MCF 10A (cell line): ENCODE results near the gene AP3D1. TPM values are rescaled to one million over a fixed set of nuclear protein-coding genes. Genes with fewer than 3 reads are reported as not detected.

Source experiments
- BruUV-seq: library from RNA; stranded (reverse); fragments of 400-500 nt; replicated peaks from 2 replicates; lab custom pipeline; 2021; lab: Mats Ljungman, UMichigan
- CTCF ChIA-PET: fragments of 300-600 bp; sonication (Branson Sonifier 250); formaldehyde crosslinking; extraction: SDS; loops from one replicate; lab custom pipeline; 2021; ENCODE audit warnings: antibody characterized with exemption, inconsistent platforms; lab: Yijun Ruan, JAX
- POLR2A ChIA-PET: fragments of 300-600, 350-650 bp; sonication (Branson Sonifier 250); formaldehyde crosslinking; extraction: SDS; loops from one replicate; lab custom pipeline; 2020; ENCODE audit warnings: antibody characterized with exemption, inconsistent platforms; lab: Yijun Ruan, JAX
- DNase-seq: peaks from one replicate; pipeline ENCODE4 v3.0.0-alpha.2; 2018; ENCODE audit not compliant: unreplicated experiment
- H3K27ac Mint-ChIP-seq: one replicate; pipeline ENCODE4 v1.8.0; 2022; ENCODE audit warnings: mild to moderate bottlenecking, low read depth, mixed read lengths; ENCODE audit not compliant: unreplicated experiment
- H3K27me3 Mint-ChIP-seq: one replicate; pipeline ENCODE4 v1.8.0; 2022; ENCODE audit warnings: mixed read lengths; ENCODE audit not compliant: insufficient read depth, unreplicated experiment
- H3K36me3 Mint-ChIP-seq: one replicate; pipeline ENCODE4 v1.8.0; 2022; ENCODE audit warnings: mild to moderate bottlenecking, moderate library complexity, mixed read lengths; ENCODE audit not compliant: insufficient read depth, unreplicated experiment
- H3K4me1 Mint-ChIP-seq: one replicate; pipeline ENCODE4 v1.8.0; 2022; ENCODE audit warnings: mixed read lengths; ENCODE audit not compliant: insufficient read depth, unreplicated experiment
- H3K4me3 Mint-ChIP-seq: one replicate; pipeline ENCODE4 v1.8.0; 2022; ENCODE audit warnings: mild to moderate bottlenecking, moderate library complexity, mixed read lengths; ENCODE audit not compliant: unreplicated experiment
- H3K9me3 Mint-ChIP-seq: one replicate; pipeline ENCODE4 v1.8.0; 2022; ENCODE audit warnings: mixed read lengths; ENCODE audit not compliant: unreplicated experiment
- CTCF ChIP-seq: fragments of 200-600 bp; IDR thresholded peaks from one replicate; pipeline ENCODE4 v1.8.0; 2022; ENCODE audit warnings: antibody characterized with exemption, mild to moderate bottlenecking; ENCODE audit not compliant: unreplicated experiment
- intact Hi-C: fragments of 100-400 bp; cut with micrococcal nuclease; formaldehyde crosslinking; loops from 2 replicates; pipeline ENCODE4 v1.14.1; 2022
- total RNA-seq: library from RNA; stranded (reverse); gene quantifications from 2 replicates; pipeline ENCODE4 v1.2.3, GENCODE V29; 2022

Gene AP3D1
- total RNA-seq, 1 experiment from 2014 or later: 181 TPM

- ChIA-PET CTCF (interaction anchor here (1.1 kb wide), 1 partner anchor 9 kb away, joined by 3 read pairs; no protein-coding TSS in a partner anchor), POLR2A (no interaction called here)
- no peak overlapping the region for H3K27ac Mint-ChIP-seq
- intact Hi-C loops: no loop called here
- no peaks in the 10 kb centered on the region for H3K27me3 Mint-ChIP-seq
- no peak overlapping the region for H3K4me3 Mint-ChIP-seq
- DNase-seq: no peak
- TF ChIP-seq CTCF: no peak
- H3K36me3 Mint-ChIP-seq: peaks cover 87% of the 10 kb centered on the region
- BruUV-seq: no TSS peak
- H3K4me1 Mint-ChIP-seq: no peaks in the 10 kb centered on the region
- H3K9me3 Mint-ChIP-seq: no peaks in the 10 kb centered on the region
Measured at GRCh38 chr19:2122251-2122650, 29.1 kb downstream of the AP3D1 start.

GRCh38 chr19:2121416-2122051 is 29.8 kb downstream of the AP3D1 start:
- POLR2A ChIA-PET: no interaction called here
- H3K27me3 Mint-ChIP-seq: no peaks in the 10 kb centered on the region
- H3K4me3 Mint-ChIP-seq: no peak overlapping the region
- CTCF ChIA-PET: interaction anchor here (1.1 kb wide), 1 partner anchor 9 kb away, joined by 3 read pairs; no protein-coding TSS in a partner anchor
- no peaks in the 10 kb centered on the region for H3K4me1 Mint-ChIP-seq
- BruUV-seq: no TSS peak
- H3K27ac Mint-ChIP-seq: no peak overlapping the region
- DNase-seq: no peak
- no peak for TF ChIP-seq CTCF
- H3K36me3 Mint-ChIP-seq: peaks cover 87% of the 10 kb centered on the region
- no peaks in the 10 kb centered on the region for H3K9me3 Mint-ChIP-seq
- intact Hi-C loops: no loop called here

GRCh38 chr19:2120821-2121220 is 30.5 kb downstream of the AP3D1 start:
- Mint-ChIP-seq H3K9me3 (no peaks in the 10 kb centered on the region), H3K36me3 (peaks cover 87% of the 10 kb centered on the region), H3K4me1 (no peaks in the 10 kb centered on the region), H3K27me3 (no peaks in the 10 kb centered on the region), H3K4me3 (no peak overlapping the region), H3K27ac (no peak overlapping the region)
- DNase-seq: no peak
- intact Hi-C loops: no loop called here
- POLR2A ChIA-PET: no interaction called here
- BruUV-seq: no TSS peak
- TF ChIP-seq CTCF: no peak
- CTCF ChIA-PET: no interaction called here

- DNase-seq: no peak
- TF ChIP-seq CTCF: no peak
- no peaks in the 10 kb centered on the region for H3K4me1 Mint-ChIP-seq
- H3K9me3 Mint-ChIP-seq: no peaks in the 10 kb centered on the region
- ChIA-PET POLR2A (no interaction called here), CTCF (interaction anchor here (0.6 to 1.1 kb wide), 2 partner anchors 98 to 192 kb away, joined by 3 to 5 read pairs; no protein-coding TSS in a partner anchor)
- no TSS peak for BruUV-seq
- no peak overlapping the region for H3K27ac Mint-ChIP-seq
- no peak overlapping the region for H3K4me3 Mint-ChIP-seq
- intact Hi-C loops: no loop called here
- peaks cover 87% of the 10 kb centered on the region for H3K36me3 Mint-ChIP-seq
- no peaks in the 10 kb centered on the region for H3K27me3 Mint-ChIP-seq
Measured at GRCh38 chr19:2119921-2120785, 31.2 kb downstream of the AP3D1 start.
